Measurements from ENCODE around the gene ARHGAP15. TPM values are rescaled to one million over a fixed set of nuclear protein-coding genes. Genes with fewer than 3 reads are reported as not detected.

ARHGAP15 gene
- total RNA-seq, 1 donor from 2014 or later = 7.0 TPM

- TF ChIP-seq CTCF (IDR thresholded peaks at IDR 0.05; ENCODE audit: borderline replicate concordance) = no peak
- Histone ChIP-seq H3K27me3 (ENCODE audit: low read depth) (no peaks in the 10 kb centered on the region), H3K9me3 (replicated peaks) (no peaks in the 10 kb centered on the region), H3K4me3 (no peak overlapping the region), H3K36me3 (no peaks in the 10 kb centered on the region), H3K4me1 (no peaks in the 10 kb centered on the region), H3K27ac (replicated peaks) (no peak overlapping the region)
- intact Hi-C loops (cut with micrococcal nuclease) = no loop called here
- DNase-seq = no peak
These were observed 218.7 kb downstream of the ARHGAP15 start for GRCh38 chr2:143347901-143348414.

GRCh38 chr2:143354050-143354750, 225.0 kb downstream of the ARHGAP15 start:
- TF ChIP-seq CTCF (IDR thresholded peaks at IDR 0.05; ENCODE audit: borderline replicate concordance) = no peak
- no peaks in the 10 kb centered on the region for H3K4me1 ChIP-seq
- intact Hi-C loops (cut with micrococcal nuclease) = no loop called here

GRCh38 chr2:143355870-143356269, 226.7 kb downstream of the ARHGAP15 start:
- Histone ChIP-seq H3K9me3 (replicated peaks) (no peaks in the 10 kb centered on the region), H3K4me3 (no peak overlapping the region), H3K4me1 (no peaks in the 10 kb centered on the region), H3K27ac (replicated peaks) (no peak overlapping the region), H3K27me3 (ENCODE audit: low read depth) (no peaks in the 10 kb centered on the region), H3K36me3 (no peaks in the 10 kb centered on the region)
- no peak for DNase-seq
- intact Hi-C loops (cut with micrococcal nuclease) = no loop called here
- no peak for TF ChIP-seq CTCF (IDR thresholded peaks at IDR 0.05; ENCODE audit: borderline replicate concordance)

More at GRCh38 chr2:143354050-143354750, 225.0 kb downstream of the ARHGAP15 start:
- no peak overlapping the region for H3K4me3 ChIP-seq
- no peaks in the 10 kb centered on the region for H3K36me3 ChIP-seq
- H3K27me3 ChIP-seq (ENCODE audit: low read depth) = no peaks in the 10 kb centered on the region
- H3K27ac ChIP-seq (replicated peaks) = no peak overlapping the region
- DNase-seq = no peak
- no peaks in the 10 kb centered on the region for H3K9me3 ChIP-seq (replicated peaks)

GRCh38 chr2:143356336-143356735, 227.1 kb downstream of the ARHGAP15 start:
- Histone ChIP-seq H3K36me3 (no peaks in the 10 kb centered on the region), H3K9me3 (replicated peaks) (no peaks in the 10 kb centered on the region), H3K27me3 (ENCODE audit: low read depth) (no peaks in the 10 kb centered on the region), H3K4me1 (no peaks in the 10 kb centered on the region), H3K27ac (replicated peaks) (no peak overlapping the region), H3K4me3 (no peak overlapping the region)
- TF ChIP-seq CTCF (IDR thresholded peaks at IDR 0.05; ENCODE audit: borderline replicate concordance) = no peak
- DNase-seq = no peak
- intact Hi-C loops (cut with micrococcal nuclease) = no loop called here

GRCh38 chr2:143356736-143357446, 227.7 kb downstream of the ARHGAP15 start:
- no peaks in the 10 kb centered on the region for H3K9me3 ChIP-seq (replicated peaks)
- H3K27ac ChIP-seq (replicated peaks) = no peak overlapping the region
- H3K4me1 ChIP-seq = no peaks in the 10 kb centered on the region
- H3K36me3 ChIP-seq = no peaks in the 10 kb centered on the region
- DNase-seq = no peak
- intact Hi-C loops (cut with micrococcal nuclease) = no loop called here
- no peaks in the 10 kb centered on the region for H3K27me3 ChIP-seq (ENCODE audit: low read depth)
- TF ChIP-seq CTCF (IDR thresholded peaks at IDR 0.05; ENCODE audit: borderline replicate concordance) = no peak
- H3K4me3 ChIP-seq = no peak overlapping the region
